Upper lobe of left lung (tissue), 4 donors: Measurements from ENCODE around the gene ADAMTS8.

ENCODE experiments used
- EP300 ChIP-seq, 4 donors: sonication (generic); formaldehyde crosslinking; IDR thresholded peaks; one replicate each; pipeline ENCODE4 v1.5.1; 2017; ENCODE audit warnings: antibody characterized with exemption in 4 of 4, control low read depth in 2 of 4
- POLR2A ChIP-seq, 4 donors: fragments of 450-650 bp; IDR thresholded peaks; one replicate each; pipeline ENCODE4 v1.5.1; 2016 to 2017; ENCODE audit warnings: antibody characterized with exemption in 4 of 4, mild to moderate bottlenecking in 2 of 4
- TF ChIP-seq, protein P1 (sequence below), 6 experiments: fragments of 450-650 bp in 4 of 6; fragments of 200-600 bp in 2 of 6; sonication (generic) in 2 of 6; IDR thresholded peaks; one replicate each; pipeline ENCODE4 v1.5.1; 2016 to 2019; ENCODE audit warnings: antibody characterized with exemption in 6 of 6

DNA sequence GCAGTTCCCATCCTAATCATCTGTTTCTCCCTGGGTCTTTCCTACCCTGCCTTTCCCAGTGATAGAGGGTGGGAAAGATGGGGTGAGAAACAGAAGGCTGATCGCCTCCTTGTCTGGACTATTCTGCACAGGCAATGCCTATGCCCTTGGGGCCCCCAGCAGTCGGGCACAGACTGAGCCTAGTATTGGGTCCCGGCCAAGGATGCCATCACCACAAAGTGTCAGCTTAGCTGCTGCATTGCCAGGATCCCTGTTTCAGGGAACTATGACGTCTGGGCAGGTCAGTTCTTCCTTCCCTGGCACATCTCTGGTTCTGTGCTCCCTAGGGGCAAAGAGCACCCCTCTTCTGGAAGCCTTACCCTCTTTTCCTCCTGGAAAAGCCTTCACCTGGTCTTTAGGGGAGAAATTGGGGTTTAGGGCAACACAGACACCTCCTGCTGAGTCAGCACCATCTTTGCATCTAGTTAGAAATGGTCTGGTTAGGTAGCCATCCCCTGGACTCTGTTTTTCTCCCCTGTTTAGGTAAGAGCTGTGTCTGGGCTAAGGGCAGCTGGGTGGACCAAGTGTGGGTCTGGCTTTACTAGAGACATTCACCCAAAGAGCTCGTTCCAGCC lies 2.1 kb downstream of the ADAMTS8 start:
- TF ChIP-seq, protein P1, sequence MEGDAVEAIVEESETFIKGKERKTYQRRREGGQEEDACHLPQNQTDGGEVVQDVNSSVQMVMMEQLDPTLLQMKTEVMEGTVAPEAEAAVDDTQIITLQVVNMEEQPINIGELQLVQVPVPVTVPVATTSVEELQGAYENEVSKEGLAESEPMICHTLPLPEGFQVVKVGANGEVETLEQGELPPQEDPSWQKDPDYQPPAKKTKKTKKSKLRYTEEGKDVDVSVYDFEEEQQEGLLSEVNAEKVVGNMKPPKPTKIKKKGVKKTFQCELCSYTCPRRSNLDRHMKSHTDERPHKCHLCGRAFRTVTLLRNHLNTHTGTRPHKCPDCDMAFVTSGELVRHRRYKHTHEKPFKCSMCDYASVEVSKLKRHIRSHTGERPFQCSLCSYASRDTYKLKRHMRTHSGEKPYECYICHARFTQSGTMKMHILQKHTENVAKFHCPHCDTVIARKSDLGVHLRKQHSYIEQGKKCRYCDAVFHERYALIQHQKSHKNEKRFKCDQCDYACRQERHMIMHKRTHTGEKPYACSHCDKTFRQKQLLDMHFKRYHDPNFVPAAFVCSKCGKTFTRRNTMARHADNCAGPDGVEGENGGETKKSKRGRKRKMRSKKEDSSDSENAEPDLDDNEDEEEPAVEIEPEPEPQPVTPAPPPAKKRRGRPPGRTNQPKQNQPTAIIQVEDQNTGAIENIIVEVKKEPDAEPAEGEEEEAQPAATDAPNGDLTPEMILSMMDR (IDR thresholded peaks at IDR 0.05), result no peak
- TF ChIP-seq POLR2A (IDR thresholded peaks at IDR 0.05) (no peak), EP300 (IDR thresholded peaks at IDR 0.05) (no peak)
